Right lobe of liver (tissue), 4 donors: Measurements from ENCODE around the gene ATP1A2.

Experiments used
- POLR2A ChIP-seq: fragments of 450-650 bp; IDR thresholded peaks from one replicate; pipeline ENCODE4 v1.6.1; 2017; ENCODE audit warnings: antibody characterized with exemption, mild to moderate bottlenecking
- TF ChIP-seq, protein P1 (sequence below), 4 donors: fragments of 200-600 bp in 3 of 4; fragments of 450-650 bp in 1 of 4; IDR thresholded peaks; one replicate each; pipeline versions ENCODE4 v1.5.1 to v1.8.0; 2016 to 2022; ENCODE audit warnings: antibody characterized with exemption in 4 of 4, mild to moderate bottlenecking in 2 of 4
- donor health status: DM: no; HTN: no; CAD: no.
- donor health status: DM: no; HTN: no; CAD: no.
- donor health status: DM: no; HTN: yes; CAD: no.

DNA sequence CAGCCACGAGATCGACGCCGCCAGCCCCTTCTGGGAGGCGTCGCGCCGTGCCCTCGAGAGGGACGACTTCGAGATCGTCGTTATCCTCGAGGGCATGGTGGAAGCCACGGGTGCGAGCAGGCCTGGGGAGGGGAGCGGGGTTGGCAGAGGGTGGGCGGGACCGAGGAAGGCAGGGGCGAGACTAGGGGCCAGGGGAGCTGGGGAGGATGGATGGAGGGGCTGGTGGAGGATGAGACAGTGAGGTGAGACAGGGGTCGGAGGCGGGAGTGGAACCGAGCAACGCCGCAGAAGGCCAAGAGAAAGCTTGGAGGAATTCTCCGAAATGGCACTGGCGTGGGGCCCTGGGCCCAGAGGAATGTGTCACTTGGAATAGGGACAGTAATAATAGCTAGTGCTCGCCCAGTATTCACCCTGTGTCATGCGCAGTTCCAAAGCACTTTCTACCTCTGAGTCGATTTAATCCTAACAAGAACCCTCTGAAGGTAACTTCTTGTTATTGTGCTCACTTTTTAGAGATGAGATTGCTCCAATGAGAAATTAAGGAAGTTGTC, 30.7 kb upstream of the ATP1A2 start:
- TF ChIP-seq, protein P1, sequence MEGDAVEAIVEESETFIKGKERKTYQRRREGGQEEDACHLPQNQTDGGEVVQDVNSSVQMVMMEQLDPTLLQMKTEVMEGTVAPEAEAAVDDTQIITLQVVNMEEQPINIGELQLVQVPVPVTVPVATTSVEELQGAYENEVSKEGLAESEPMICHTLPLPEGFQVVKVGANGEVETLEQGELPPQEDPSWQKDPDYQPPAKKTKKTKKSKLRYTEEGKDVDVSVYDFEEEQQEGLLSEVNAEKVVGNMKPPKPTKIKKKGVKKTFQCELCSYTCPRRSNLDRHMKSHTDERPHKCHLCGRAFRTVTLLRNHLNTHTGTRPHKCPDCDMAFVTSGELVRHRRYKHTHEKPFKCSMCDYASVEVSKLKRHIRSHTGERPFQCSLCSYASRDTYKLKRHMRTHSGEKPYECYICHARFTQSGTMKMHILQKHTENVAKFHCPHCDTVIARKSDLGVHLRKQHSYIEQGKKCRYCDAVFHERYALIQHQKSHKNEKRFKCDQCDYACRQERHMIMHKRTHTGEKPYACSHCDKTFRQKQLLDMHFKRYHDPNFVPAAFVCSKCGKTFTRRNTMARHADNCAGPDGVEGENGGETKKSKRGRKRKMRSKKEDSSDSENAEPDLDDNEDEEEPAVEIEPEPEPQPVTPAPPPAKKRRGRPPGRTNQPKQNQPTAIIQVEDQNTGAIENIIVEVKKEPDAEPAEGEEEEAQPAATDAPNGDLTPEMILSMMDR (IDR thresholded peaks at IDR 0.05), result no peak
- no peak for TF ChIP-seq POLR2A
